Heart left ventricle (tissue), 13 donors: ENCODE measurements around the gene ODAM.
"Not testable (repeated sequence)": the region's sequence is repeated elsewhere in the genome, so short reads cannot be mapped to it uniquely, and the experiment has no call there.

Source experiments
- POLR2A ChIP-seq, 2 donors: fragments of 450-650 bp; IDR thresholded peaks; one replicate each; pipeline ENCODE4 v1.6.1; 2017; ENCODE audit warnings: antibody characterized with exemption in 2 of 2, mild to moderate bottlenecking in 2 of 2, moderate library complexity in 2 of 2
- TF ChIP-seq, protein P1 (sequence below), 12 donors: fragments of 200-600 bp; sonication (generic) in 4 of 12; IDR thresholded peaks; one replicate each; pipeline versions ENCODE4 v1.5.0 to v1.8.0; 2018 to 2022; ENCODE audit warnings: antibody characterized with exemption in 12 of 12, mild to moderate bottlenecking in 5 of 12
- donor health status: ischemic (EF 13 %, LVEDD 7.1; RV severe dilation, severe dysfunction).
- donor health status: DM: no; HTN: yes; CAD: no.
- donor health status: DM: no; HTN: no; CAD: no.
- donor health status: ischemic (EF 25% LVEDD 6.9; RV normal size, moderate dysfunction).
- donor health status: ischemic (EF 25% LVEDD 5.7; RV mildly dilated, moderate dysfunction).
- donor health status: ischemic (EF 35%, LVEDD 5.7; RV mildly dilated, moderate dysfunction).
- donor health status: nonischemic (EF 11% LVEDD 7.7; RV severe dilation, severe dysfunction).
- donor health status: DM: yes; HTN: yes; CAD: no.
- donor health status: PGD.
- donor health status: ischemic (EF 29% LVEDD 5.4; RV normal size, mild dysfunction).
- donor health status: nonischemic (EF 23%, LVEDD 6.1; RV moderate dilation, normal function).

DNA sequence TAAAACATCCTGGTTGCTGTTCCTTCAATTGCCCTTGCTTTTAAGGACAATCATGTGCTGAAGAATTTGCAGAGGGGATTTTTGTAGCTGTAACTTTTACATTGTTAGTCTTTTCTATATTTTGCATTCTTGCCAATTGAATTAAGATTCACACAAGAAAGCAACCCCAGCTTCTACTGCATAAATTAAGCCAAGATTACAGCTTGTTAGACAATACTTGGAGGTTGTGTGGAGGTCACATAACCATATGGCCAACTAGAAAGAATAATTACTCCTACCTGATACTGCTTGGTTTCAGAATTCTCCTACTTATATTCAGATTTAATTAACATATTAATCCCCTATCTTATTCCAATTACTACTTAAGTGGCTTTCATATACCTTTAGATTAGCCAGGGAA lies 26.3 kb downstream of the ODAM start:
- TF ChIP-seq, protein P1, sequence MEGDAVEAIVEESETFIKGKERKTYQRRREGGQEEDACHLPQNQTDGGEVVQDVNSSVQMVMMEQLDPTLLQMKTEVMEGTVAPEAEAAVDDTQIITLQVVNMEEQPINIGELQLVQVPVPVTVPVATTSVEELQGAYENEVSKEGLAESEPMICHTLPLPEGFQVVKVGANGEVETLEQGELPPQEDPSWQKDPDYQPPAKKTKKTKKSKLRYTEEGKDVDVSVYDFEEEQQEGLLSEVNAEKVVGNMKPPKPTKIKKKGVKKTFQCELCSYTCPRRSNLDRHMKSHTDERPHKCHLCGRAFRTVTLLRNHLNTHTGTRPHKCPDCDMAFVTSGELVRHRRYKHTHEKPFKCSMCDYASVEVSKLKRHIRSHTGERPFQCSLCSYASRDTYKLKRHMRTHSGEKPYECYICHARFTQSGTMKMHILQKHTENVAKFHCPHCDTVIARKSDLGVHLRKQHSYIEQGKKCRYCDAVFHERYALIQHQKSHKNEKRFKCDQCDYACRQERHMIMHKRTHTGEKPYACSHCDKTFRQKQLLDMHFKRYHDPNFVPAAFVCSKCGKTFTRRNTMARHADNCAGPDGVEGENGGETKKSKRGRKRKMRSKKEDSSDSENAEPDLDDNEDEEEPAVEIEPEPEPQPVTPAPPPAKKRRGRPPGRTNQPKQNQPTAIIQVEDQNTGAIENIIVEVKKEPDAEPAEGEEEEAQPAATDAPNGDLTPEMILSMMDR (IDR thresholded peaks at IDR 0.05): not testable (repeated sequence)
- TF ChIP-seq POLR2A (IDR thresholded peaks at IDR 0.05): not testable (repeated sequence)
